Vagina (tissue), 2 donors: ENCODE measurements around the gene SEC24D. TPM values are rescaled to one million over a fixed set of nuclear protein-coding genes. Genes with fewer than 3 reads are reported as not detected.
"Not testable (repeated sequence)": the region's sequence is repeated elsewhere in the genome, so short reads cannot be mapped to it uniquely, and the experiment has no call there.

Source experiments
- DNase-seq, 2 donors: peaks; one replicate each; pipeline ENCODE4 v3.0.0-alpha.2; 2017; ENCODE audit errors: extremely low spot score in 2 of 2
- H3K27ac ChIP-seq: fragments of 200-600 bp; sonication (generic); one replicate; pipeline ENCODE4 v1.5.1; 2019
- H3K27me3 ChIP-seq: fragments of 200-600 bp; sonication (generic); one replicate; pipeline ENCODE4 v1.5.1; 2019
- H3K36me3 ChIP-seq, 2 donors: fragments of 200-600 bp; sonication (generic); one replicate each; pipeline ENCODE4 v1.5.1; 2017 to 2019
- H3K4me1 ChIP-seq: fragments of 200-600 bp; sonication (generic); one replicate; pipeline ENCODE4 v1.5.1; 2019
- H3K4me3 ChIP-seq, 2 donors: fragments of 200-600 bp; sonication (generic); 1 replicate in 1 of 2; 2 replicates in 1 of 2; pipeline ENCODE4 v1.5.1; 2016 to 2019
- H3K9me3 ChIP-seq: fragments of 200-600 bp; sonication (generic); one replicate; pipeline ENCODE4 v1.5.1; 2019
- POLR2A ChIP-seq, 2 donors: fragments of 450-650 bp; IDR thresholded peaks; one replicate each; pipeline ENCODE4 v1.6.1; 2017; ENCODE audit warnings: antibody characterized with exemption in 2 of 2, mild to moderate bottlenecking in 2 of 2, moderate library complexity in 2 of 2
- POLR2AphosphoS5 ChIP-seq, 2 donors: sonication (generic); formaldehyde crosslinking; IDR thresholded peaks; one replicate each; pipeline ENCODE4 v1.9.0; 2017; ENCODE audit warnings: antibody characterized with exemption in 2 of 2, mild to moderate bottlenecking in 2 of 2, low read depth in 1 of 2; ENCODE audit not compliant: insufficient read depth in 1 of 2
- intact Hi-C: fragments of 100-400 bp; cut with DNase I; formaldehyde crosslinking; loops from one replicate; pipeline ENCODE4 v1.15.1; 2023
- total RNA-seq: library from RNA; depleted of rRNA; stranded (reverse); fragments of >200 nt; gene quantifications from one replicate; pipeline ENCODE4 v1.2.3, GENCODE V29; 2016
- TF ChIP-seq, protein P1 (sequence below), 3 experiments: fragments of 450-650 bp in 2 of 3; fragments of 200-600 bp in 1 of 3; sonication (generic) in 1 of 3; IDR thresholded peaks; one replicate each; pipeline ENCODE4 v1.5.1; 2017 to 2019; ENCODE audit warnings: antibody characterized with exemption in 3 of 3, mild to moderate bottlenecking in 2 of 3, moderate library complexity in 2 of 3

The SEC24D gene
- total RNA-seq, 1 donor from 2014 or later = 24.1 TPM

DNA sequence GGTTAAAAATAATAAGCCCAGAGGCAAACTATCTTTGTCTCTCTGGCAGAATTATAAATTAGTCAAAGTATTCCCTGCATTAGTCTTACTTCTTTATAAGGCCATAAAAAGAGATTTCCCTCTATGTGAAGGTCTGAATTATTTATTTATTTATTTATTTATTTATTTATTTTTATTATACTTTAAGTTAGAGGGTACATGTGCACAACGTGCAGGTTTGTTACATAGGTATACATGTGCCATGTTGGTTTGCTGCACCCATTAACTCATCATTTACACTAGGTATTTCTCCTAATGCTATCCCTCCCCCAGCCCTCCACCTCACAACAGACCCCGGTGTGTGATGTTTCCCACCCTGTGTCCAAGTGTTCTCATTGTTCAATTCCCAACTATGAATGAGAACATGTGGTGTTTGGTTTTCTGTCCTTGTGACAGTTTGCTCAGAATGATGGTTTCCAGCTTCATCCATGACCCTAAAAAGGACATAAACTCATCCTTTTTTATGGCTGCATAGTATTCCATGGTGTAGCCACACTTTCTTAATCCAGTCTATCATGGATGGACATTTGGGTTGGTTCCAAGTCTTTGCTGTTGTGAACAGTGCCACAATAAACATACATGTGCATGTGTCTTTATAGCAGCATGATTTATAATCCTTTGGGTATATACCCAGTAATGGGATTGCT lies 58.8 kb downstream of the SEC24D start:
- intact Hi-C loops = loop anchor here (10.0 kb wide), 1 partner anchor 58 kb away; the partner anchor contains the start of gene SEC24D
- peak overlapping the region; percentile 10 for H3K27ac ChIP-seq

DNA sequence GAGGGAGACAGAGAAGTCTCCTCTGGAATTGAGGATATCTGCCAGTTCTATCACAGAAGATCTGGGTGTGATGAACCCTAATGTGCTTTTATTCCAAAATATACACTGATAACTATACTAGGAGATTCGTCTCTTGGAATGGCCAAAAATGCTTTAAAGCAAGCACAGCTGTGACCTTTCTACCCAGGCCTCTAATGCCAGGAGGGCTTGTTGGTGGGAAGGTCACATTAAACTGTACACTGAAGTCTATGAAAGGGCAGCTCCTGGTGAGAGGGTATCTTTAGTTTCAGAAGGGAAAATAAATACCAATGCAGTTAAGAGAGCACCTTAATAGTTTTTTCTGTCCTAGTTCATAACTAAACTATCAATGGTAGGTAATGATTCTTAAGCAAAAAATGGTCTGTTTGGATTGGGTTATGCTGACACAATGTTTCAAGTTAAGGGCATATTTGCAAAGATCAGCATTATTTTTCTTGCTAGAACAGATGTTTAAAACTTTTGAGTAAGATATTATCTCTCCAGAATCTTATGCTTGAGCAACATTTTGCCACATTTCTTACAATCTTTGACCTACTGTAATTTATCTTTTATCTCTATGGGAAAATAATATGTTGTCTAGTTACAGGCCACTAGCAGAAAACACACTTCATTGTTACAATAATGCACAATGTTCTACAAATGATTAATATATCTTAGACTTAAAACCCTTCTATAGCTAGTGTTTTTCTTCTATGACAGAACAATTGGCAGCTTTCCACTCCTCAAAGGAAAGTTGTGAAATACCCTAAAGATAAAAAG lies 59.6 kb downstream of the SEC24D start:
- Histone ChIP-seq H3K27me3 (no peaks in the 10 kb centered on the region), H3K36me3 (no peaks in the 10 kb centered on the region), H3K4me1 (peaks cover 30% of the 10 kb centered on the region), H3K27ac (peak overlapping the region; percentile 10), H3K9me3 (no peaks in the 10 kb centered on the region), H3K4me3 (no peak overlapping the region)
- no peak for TF ChIP-seq POLR2A (IDR thresholded peaks at IDR 0.05)
- TF ChIP-seq POLR2AphosphoS5 (IDR thresholded peaks at IDR 0.05; ENCODE audit: insufficient read depth in 1 of 2, low read depth in 1 of 2) = no peak
- TF ChIP-seq, protein P1, sequence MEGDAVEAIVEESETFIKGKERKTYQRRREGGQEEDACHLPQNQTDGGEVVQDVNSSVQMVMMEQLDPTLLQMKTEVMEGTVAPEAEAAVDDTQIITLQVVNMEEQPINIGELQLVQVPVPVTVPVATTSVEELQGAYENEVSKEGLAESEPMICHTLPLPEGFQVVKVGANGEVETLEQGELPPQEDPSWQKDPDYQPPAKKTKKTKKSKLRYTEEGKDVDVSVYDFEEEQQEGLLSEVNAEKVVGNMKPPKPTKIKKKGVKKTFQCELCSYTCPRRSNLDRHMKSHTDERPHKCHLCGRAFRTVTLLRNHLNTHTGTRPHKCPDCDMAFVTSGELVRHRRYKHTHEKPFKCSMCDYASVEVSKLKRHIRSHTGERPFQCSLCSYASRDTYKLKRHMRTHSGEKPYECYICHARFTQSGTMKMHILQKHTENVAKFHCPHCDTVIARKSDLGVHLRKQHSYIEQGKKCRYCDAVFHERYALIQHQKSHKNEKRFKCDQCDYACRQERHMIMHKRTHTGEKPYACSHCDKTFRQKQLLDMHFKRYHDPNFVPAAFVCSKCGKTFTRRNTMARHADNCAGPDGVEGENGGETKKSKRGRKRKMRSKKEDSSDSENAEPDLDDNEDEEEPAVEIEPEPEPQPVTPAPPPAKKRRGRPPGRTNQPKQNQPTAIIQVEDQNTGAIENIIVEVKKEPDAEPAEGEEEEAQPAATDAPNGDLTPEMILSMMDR (IDR thresholded peaks at IDR 0.05) = no peak
- DNase-seq = no peak
- intact Hi-C loops = loop anchor here (10.0 kb wide), 1 partner anchor 58 kb away; the partner anchor contains the start of gene SEC24D

More for the DNA sequence above, 58.8 kb downstream of the SEC24D start:
- H3K9me3 ChIP-seq, H3K4me3 ChIP-seq, DNase-seq, H3K27me3 ChIP-seq, H3K36me3 ChIP-seq: not testable (repeated sequence)
- peaks cover 23% of the 10 kb centered on the region for H3K4me1 ChIP-seq

DNA sequence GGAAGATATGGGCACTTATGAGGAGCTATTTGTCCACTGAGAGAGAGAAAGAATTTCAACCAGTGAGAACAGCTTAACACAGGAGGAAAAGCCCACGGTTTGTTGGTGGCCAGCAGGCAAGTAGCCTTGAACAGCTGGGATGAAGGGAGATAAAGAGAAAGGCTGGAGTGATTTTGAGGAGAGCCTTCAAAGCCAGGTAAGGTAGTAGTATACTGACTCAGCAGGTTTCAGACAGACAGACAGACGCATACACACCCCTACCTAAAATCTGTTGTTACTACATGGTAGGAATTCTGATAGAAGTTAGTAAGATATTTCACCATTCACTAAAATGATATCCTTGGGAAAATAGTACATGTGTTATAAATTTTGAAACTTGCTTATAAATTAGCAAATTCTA lies 60.5 kb downstream of the SEC24D start:
- DNase-seq = no peak
- H3K4me1 ChIP-seq = peaks cover 39% of the 10 kb centered on the region
- TF ChIP-seq POLR2AphosphoS5 (IDR thresholded peaks at IDR 0.05; ENCODE audit: insufficient read depth in 1 of 2, low read depth in 1 of 2) (no peak), POLR2A (IDR thresholded peaks at IDR 0.05) (no peak)
- TF ChIP-seq, protein P1 (IDR thresholded peaks at IDR 0.05) = no peak
- no peaks in the 10 kb centered on the region for H3K36me3 ChIP-seq
- H3K27ac ChIP-seq = peak overlapping the region; percentile 46
- H3K4me3 ChIP-seq = no peak overlapping the region
- H3K9me3 ChIP-seq = no peaks in the 10 kb centered on the region
- intact Hi-C loops = loop anchor here (10.0 kb wide), 1 partner anchor 59 kb away; the partner anchor contains the start of gene SEC24D
- H3K27me3 ChIP-seq = no peaks in the 10 kb centered on the region

DNA sequence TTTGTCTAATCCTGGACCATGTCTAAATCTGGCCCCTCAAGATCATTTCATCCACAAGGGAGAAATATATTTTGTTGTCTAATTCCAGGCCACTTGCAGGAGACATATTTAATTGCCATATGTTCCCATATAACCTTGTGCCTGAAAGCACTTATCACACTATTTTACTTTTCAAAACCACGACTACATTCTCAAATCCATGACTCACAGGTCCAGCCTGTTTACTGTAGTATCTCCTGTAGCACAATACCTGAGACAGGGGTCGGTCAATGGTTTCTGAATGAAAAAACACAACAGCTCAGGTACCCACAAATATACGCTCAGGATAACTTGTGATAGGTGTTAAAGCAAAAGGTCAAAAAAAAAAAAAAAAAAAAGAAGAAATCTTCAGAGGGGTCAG lies 60.9 kb downstream of the SEC24D start:
- Histone ChIP-seq H3K9me3 (no peaks in the 10 kb centered on the region), H3K27ac (peak overlapping the region; percentile 46), H3K4me3 (no peak overlapping the region), H3K36me3 (no peaks in the 10 kb centered on the region), H3K4me1 (peaks cover 44% of the 10 kb centered on the region), H3K27me3 (no peaks in the 10 kb centered on the region)
- no peak for DNase-seq
- TF ChIP-seq POLR2A (IDR thresholded peaks at IDR 0.05) = no peak
- TF ChIP-seq, protein P1 (IDR thresholded peaks at IDR 0.05) = no peak
- no peak for TF ChIP-seq POLR2AphosphoS5 (IDR thresholded peaks at IDR 0.05; ENCODE audit: insufficient read depth in 1 of 2, low read depth in 1 of 2)
- intact Hi-C loops = loop anchor here (10.0 kb wide), 1 partner anchor 60 kb away; the partner anchor contains the start of gene SEC24D

DNA sequence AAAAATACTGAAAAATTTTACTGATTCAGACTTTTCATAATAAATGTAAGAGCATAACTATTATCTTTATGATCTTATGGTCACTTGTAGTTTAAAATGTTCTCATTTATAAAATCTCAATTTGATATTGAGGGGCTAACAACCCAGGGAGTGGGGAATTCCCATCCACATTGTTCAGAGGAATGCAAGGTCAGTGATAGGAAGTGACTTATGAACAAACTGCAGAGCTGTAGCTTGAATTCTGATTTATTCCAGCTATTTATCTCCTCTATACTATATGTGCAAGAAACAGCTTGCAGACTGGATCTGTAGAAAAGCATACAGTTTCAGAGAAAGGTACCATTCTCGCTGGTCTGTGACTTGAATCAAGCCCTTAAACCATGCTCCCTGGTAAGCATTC lies 61.6 kb downstream of the SEC24D start:
- intact Hi-C loops = loop anchor here (10.0 kb wide), 1 partner anchor 60 kb away; the partner anchor contains the start of gene SEC24D
- TF ChIP-seq, protein P1 (IDR thresholded peaks at IDR 0.05) = no peak
- no peak for TF ChIP-seq POLR2A (IDR thresholded peaks at IDR 0.05)
- no peak for TF ChIP-seq POLR2AphosphoS5 (IDR thresholded peaks at IDR 0.05; ENCODE audit: insufficient read depth in 1 of 2, low read depth in 1 of 2)
- Histone ChIP-seq H3K27me3 (no peaks in the 10 kb centered on the region), H3K27ac (no peak overlapping the region), H3K4me3 (no peak overlapping the region), H3K36me3 (no peaks in the 10 kb centered on the region), H3K9me3 (no peaks in the 10 kb centered on the region), H3K4me1 (peaks cover 50% of the 10 kb centered on the region)
- no peak for DNase-seq
